ENCODE measurements around the gene LDAF1.
"Not testable (repeated sequence)": the region's sequence is repeated elsewhere in the genome, so short reads cannot be mapped to it uniquely, and the experiment has no call there.

The LDAF1 gene

DNA sequence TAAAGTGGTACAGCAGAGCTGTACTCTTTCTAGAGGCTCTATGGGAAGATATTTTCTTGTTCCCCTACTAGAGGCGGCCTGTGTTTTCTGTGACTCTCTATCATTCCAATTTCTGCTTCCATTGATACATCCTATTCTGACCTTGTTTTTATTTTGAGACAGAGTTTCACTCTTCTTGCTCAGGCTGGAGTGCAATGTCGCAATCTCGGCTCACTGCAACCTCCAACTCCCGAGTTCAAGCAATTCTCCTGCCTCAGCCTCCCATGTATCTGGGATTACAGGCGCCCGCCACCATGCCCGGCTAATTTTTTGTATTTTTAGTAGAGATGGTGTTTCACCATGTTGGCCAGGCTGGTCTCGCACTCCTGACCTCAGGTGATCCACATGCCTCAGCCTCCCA is 36.9 kb downstream of the LDAF1 start:
- not testable (repeated sequence) for DNase-seq (ENCODE audit: low spot score)

DNA sequence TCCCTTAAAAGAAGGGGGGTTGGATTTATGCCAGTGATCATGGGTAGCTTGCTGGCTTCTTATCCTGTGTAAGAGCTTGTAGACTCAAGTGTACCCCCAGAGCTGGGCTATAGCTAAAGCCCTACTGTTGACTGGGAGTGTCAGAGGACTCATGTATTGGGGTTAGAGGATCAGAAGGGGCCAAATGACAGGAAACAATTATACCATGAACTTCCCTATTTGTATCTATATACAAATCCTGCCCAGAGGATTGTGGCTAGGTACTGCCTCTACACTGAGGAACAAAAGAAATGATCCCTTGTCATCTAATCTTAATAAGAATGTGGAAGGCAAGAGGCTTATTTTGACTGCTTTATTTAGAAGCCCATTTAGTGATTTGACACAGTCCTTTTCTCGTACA is 38.6 kb downstream of the LDAF1 start:
- DNase-seq (ENCODE audit: low spot score): no peak

DNA sequence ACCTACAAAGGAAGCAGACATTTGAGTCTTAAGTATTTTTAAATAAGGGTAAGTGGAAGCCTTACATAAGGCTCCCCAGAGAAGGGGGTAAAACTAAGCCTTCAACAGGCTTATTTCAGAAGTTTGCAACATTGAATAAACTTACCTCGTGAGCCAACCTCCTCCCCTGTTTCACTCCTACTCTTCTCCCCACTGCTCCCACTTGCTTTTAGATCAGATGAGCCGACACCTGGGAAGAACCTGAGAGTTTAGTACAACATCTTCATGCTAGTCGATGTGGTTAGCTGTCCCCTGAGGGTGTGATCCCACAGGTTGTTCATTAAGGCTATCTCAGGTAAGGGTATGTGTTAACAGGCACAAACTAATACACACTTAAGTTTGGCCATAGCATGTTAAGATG is 39.1 kb downstream of the LDAF1 start:
- DNase-seq (ENCODE audit: low spot score): no peak

DNA sequence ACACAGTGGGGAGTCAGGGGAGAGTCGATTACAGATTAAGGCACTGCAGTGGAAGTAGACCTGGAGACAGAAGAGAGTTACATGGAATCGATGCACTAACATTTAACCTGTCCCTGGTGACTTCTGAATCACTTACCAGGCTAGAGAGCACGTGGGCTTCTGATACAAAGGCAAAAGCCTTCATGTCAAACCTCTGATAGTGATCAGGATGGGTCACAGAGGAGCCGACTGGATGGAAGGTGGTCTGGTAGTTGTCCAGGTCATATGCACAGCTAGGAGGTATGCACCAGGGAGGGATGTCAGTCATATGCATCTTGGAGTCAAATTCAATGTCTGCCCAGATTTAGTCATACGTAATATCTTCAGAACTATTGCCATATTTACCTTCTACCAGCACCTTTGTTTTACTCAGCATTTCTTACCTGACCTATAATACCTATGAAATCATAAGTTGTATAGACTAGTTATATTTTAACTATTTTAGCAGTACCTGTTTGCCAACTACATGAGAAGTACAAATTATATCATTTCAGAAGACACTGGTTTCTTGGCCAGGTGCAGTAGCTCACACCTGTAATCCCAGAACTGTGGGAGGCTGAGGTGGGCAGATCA is 41.2 kb downstream of the LDAF1 start:
- DNase-seq (ENCODE audit: low spot score): no peak

DNA sequence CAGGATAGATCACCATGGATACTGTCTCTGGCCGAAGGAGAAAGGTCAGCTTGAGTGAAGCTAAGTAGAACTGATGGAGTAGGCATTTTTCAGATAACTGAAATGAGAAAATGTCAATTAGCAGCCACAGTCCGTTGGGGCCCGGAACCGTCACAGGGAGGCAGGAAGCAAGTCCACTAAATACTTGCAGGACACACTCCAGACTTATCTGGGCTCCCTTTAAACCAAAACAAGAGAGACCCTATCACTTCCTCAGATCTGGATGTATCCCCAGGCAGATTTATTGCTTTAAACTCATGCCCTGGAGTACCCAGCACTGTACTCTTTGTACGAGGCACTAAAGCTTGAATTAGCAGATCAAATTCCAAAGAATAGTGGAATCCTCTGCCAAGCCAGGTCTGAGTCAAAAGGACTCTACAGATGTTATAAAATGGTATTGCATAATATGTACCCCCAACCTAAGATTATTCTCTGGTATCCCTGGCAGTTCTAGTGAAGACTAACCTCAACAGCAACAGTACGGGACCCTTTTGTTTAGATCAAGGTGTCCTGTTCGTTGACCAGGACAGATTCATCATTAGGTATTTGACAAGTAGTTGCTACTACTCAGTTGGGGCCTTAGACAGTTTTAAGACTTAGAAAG is 44.8 kb downstream of the LDAF1 start:
- DNase-seq (ENCODE audit: low spot score): no peak

DNA sequence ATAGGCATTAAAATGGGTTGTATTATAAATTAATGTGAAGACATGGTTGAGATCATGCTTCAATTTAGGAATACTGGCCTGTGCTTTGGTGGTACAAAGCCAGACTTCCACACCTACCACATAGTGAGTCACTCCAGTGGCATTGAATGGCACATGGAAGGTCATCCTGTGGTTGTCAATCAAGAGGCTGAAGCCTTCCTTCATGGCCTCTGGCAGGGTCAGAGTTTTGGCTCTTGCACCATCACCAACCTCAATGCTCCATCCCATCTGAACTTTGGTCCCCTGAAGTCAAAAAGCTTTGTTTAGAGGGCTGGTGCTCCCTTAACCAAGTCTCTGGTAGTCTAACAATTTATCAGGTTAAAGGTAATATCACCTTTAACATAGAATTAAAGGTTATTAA is 46.8 kb downstream of the LDAF1 start:
- no peak for DNase-seq (ENCODE audit: low spot score)

DNA sequence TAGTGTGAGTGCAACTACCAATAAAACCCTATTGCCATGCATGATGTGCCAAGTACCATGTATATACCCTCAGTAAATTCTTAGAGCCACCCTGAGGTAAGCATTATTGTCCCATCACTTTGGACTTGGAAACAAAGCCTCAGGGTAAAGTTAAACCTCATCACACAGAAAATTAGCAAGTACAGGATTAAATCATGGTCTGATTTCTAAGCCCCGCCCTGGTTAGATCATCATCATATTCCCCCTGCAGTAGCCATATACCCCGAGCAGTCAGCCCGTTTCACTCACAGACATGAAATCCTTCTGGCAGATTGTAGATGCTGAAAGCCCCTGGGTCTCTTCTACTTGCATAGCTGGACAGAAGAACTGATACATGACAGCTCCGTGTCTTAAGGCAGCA is 48.1 kb downstream of the LDAF1 start:
- DNase-seq (ENCODE audit: low spot score): no peak

DNA sequence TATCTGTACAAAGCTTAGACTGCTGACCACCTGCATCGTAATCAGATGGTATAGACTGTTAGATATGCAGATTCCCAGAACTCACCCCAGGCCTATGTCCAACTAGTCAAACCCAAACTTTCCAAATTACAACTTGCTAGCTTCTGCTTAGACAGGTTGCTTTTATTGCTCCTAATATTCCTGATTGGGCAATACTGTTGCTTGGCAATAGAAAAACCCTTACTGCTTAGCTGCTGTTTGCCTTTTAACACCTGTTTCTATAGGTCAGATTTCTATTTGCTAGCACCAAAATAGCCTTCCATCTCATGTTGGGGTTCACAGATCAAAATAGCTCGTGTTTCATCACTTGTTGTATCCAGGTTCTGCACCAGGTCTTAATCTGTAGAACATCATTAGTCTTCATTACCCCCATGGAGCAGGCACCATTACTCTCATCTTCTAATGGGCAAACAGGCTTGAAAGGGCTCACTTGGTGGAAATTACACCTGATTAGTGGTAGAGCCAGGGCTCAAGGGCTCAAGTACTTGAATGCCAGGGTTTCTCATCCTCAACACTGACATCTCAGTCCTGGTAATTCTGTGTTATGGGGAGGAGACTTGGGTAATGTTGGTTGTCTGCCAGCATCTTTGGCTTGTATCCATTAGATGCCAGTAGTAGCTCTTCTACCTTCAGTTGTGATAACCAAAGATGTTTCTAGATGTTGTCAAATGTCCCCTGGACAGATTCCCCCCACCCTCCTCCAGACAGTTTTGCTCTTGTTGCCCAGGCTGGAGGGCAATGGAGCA is 50.2 kb downstream of the LDAF1 start:
- no peak for DNase-seq (ENCODE audit: low spot score)

DNA sequence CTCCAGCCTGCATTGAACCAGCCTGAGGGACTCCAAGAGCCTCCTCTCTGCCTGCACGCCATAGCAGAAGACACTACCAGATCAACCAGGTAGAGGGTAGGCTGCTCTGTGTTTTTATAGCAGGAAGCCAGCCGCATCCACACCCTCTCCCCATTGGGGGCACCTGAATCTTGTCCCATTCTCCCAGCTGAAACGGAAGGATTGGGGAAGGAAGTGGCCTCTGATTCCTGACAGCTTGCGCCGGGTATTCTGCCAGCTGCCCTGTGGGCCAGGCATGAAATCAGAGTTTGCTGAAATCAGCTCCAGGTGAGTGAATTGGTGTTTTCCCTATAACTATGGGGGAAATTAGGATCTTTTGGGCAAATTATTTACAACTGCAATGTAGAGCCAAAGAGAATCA is 53.0 kb downstream of the LDAF1 start, which contains the start of gene ZP2:
Gene ZP2, minus strand, starts transcription at position 89 of the 400 bp plus-strand sequence. Its CDS starts 27 bp downstream, at position 62.
- DNase-seq (ENCODE audit: low spot score): no peak

DNA sequence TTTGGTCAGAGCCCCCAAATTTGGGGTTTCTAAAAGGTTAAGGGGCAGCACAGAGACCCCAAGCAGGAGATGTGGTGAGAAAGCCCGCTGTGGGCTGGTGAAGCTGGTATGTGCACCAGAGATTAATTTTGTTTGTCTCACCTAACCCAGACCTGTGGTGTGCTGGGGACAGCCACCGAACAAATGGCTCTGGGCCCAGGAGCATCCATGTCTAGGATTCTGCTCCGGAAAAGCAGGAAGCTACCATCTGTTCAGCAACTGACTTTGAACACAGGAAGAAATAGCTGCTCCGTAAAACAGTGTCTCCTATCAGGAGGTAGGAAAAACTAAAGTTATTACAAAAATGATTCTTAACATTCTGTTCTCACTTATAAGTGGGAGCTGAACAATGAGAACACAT is 55.6 kb downstream of the LDAF1 start:
- DNase-seq (ENCODE audit: low spot score): no peak

DNA sequence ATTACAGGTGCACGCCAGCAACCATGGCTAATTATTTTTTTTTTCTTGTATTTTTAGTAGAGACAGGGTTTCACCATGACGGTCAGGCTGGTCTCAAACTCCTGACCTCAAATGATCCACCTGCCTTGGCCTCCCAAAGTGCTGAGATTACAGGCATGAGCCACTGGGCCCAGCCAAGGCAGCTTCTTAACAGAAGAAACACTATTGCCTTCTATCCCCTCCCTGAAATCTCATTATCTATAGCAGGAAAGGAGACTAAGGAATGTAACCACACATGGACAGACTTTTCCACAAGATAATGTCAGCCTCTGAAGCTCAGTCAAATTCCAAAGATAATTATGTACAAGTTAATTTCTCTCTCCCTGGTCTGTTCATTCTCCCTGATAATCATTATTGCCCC is 58.6 kb downstream of the LDAF1 start:
- DNase-seq (ENCODE audit: low spot score): no peak

DNA sequence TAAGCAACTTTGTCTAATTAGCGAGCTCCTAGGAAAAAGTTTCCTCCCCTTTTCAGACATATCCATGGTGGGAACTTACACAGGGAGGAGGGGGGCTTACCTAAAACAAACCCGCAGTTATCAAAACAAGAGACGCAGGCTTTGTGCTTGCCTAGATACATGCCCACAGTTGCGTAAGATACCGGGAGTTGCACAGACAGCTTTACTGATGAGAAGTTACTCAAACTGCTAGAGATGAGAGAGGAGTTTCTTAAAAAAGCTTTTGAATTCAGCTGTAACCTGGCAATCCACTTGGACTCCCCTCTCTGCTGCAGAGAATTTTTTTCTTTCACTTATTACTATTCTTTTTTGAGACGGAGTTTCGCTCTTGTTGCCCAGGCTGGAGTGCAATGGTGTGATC is 59.7 kb downstream of the LDAF1 start:
- no peak for DNase-seq (ENCODE audit: low spot score)

DNA sequence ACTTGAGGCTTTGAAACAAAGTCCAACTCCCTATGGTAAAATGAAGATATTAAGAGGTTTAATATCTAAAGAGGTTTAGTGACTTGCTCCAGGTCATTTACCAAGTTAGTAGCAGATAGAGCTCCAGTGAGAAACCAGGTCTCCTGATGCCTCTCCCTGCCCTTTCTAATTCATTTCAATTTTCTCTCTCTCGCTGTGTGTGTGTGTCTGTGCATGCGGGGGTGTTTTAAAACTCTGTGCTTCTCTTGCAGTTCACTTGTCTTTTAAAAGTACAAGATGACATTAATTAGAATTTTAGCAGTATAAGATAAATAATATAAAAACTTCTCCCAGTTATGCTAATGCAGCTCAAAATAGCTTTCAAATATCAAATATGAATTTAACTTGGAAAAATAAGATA is 61.1 kb downstream of the LDAF1 start:
- DNase-seq (ENCODE audit: low spot score): no peak

DNA sequence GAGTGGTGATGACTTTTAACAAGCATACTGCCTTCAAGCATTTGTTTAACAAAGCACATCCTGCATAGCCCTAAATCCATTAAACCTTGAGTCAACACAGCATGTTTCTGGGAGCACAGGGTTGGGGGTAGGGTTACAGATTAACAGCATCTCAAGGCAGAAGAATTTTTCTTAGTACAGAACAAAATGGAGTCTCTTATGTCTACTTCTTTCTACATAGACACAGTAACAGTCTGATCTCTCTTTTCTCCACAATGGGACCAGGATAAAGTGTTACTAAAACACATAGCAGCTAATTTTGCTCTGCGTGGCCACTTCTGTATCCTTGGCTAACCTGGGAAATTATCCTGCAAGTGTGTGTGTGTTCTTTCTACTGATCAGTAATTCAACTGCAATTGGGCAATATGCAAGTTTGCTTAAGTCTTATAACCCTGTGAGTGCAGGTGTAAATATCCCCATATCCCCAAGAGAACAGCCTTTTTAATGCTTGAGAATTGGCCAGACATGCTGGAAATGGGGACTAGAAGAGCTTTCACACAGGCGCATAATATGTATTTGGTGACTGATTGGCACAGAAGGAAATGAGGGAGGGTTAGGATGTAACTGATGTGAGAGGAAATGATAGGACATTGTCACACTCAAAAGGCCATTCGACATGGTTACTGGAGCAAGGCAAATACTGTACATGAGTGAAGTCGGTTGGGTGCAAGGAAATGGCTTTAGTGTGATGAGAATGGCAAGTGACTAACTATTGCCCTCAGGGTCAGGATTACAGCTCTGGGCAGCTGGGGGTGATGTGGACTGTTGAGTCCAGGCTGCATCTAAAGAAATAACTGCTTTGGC is 64.2 kb downstream of the LDAF1 start:
- DNase-seq (ENCODE audit: low spot score): no peak

DNA sequence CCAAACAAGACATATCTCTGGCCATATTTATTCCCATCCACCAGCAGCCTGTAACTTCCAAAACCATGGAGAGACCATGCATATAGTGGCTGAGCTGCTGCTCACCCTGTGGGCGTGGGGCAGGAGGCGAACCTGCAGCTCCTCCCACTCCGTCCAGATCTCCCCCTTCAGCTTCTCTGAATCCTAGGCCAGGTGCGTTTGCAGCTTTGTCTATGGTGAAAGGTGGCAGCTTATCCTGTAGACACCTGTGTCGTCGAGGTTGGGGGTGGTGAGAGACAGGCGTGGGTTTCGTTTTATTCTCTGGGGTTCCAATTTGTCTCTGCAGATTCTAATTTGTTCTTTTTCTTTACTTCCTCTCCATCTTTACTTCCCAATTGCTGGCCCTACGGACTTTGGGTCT is 65.3 kb downstream of the LDAF1 start:
- no peak for DNase-seq (ENCODE audit: low spot score)

DNA sequence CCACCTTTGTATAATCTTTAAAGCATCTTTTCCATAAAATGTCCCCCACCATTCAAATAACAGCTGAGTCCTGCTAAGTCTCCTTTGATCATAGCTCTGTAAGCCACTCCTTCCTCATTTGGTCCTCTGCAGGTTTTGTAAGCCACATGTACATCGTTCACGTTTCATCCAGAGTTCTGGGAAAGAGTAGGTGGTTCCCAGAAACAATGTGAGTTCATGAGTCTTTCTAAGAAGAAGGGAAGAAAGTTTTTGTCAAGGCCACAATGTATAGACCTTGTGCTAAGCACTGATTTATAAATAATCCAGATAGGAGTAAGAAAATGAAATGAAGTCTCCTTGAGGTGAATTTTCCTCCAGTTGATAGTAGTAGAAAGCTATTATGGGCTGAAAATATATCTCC is 66.3 kb downstream of the LDAF1 start:
- DNase-seq (ENCODE audit: low spot score): no peak

DNA sequence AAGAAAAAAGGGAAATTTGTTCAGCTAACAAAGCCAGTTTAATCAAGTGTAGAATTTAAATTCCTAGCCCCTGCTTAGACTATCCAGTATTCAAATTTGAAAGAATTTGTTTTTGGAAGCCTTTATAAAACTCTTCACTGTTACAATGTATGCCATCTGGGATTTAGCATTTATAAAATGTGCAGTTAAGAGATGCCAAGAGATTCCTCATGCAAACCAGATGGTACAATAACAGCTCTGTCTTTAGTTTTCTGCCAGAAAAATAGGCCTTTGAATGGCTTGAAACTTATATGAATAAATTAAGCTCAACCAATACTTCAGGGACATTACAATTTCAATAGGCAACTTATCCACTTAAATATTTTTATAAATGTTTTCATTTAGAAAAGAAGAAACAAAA is 68.3 kb downstream of the LDAF1 start:
- no peak for DNase-seq (ENCODE audit: low spot score)

DNA sequence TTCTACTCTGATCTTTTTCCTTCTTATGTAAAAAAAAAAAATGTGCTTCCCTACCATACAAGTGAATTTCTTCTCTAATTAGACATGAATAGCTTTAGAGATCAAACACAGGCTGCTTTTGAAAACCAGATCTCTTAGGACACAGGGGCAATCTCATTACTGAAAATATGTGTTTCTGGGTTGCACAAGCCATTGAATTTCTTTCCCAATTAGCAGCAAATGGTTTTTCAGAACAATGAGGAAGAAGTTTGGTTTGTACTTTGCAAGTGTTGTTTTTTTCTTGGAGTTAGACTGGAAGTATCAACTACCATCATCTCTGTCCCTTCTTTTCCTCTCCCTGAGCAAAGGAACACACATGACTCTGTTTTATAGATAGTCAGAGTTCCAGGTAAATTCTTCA is 69.4 kb downstream of the LDAF1 start:
- DNase-seq (ENCODE audit: low spot score): no peak

DNA sequence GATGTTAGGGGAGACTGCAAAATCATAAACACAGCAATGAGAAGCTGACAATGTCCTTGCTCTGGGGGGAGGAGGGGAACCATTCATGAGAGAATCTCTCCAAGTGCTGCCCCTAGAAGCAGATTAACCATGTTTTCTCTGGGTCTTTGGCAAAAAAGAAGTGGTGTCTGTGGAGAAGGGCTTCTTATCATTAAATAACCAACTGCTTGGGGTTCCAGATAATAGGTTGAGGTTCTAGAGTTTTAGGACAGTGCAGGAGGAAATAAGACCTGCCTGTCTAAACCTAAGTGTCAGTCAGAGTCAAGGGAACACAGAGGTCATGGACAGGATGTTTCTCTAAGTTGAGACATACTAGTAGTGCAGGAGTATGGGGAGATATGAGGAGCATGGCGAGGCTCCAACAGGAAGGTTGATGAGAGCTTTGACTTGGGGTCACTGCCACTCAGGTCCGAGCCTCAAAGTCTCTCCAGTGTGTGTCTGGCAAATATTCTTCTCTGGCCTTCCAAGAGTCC is 69.9 kb downstream of the LDAF1 start:
- DNase-seq (ENCODE audit: low spot score): no peak

All from NAMALWA (cell line).